Right ventricle myocardium superior (tissue), 1 donor: ENCODE data around the gene TLE5. TPM values are rescaled to one million over a fixed set of nuclear protein-coding genes. Genes with fewer than 3 reads are reported as not detected.
"Not testable (repeated sequence)": the region's sequence is repeated elsewhere in the genome, so short reads cannot be mapped to it uniquely, and the experiment has no call there.

Experiments used
- ATAC-seq: fragments of 200-7000 bp; cut with Tn5 transposase; one replicate; pipeline ENCODE4 v1.9.1; 2020; ENCODE audit warnings: mild to moderate bottlenecking; ENCODE audit not compliant: poor library complexity
- DNase-seq: peaks from one replicate; pipeline ENCODE4 v3.0.0-alpha.2; 2020
- intact Hi-C: fragments of 100-400 bp; cut with DNase I; formaldehyde crosslinking; loops from one replicate; pipeline ENCODE4 v1.11.2; 2022
- total RNA-seq: library from RNA; stranded (reverse); fragmentation: NEBNext Ultra II Directional; extraction: Animal tissue kit (Norgen Biotek cat#: 25700); gene quantifications from one replicate; pipeline ENCODE4 v1.2.1, GENCODE V29; 2021
- donor health status: DM: no; HTN: yes; CAD: no; lungs with severe emphysema.

TLE5 gene
- total RNA-seq, 1 donor from 2014 or later = 760 TPM

GRCh38 chr19:3053218-3053621, 9.1 kb downstream of the TLE5 start:
- ATAC-seq (no peak), DNase-seq (no peak)
- intact Hi-C loops = no loop called here

- ATAC-seq, DNase-seq, intact Hi-C loops: not testable (repeated sequence)
Measured at GRCh38 chr19:3050016-3050415, 12.3 kb downstream of the TLE5 start.

GRCh38 chr19:3049089-3049488, 13.2 kb downstream of the TLE5 start:
- intact Hi-C loops = no loop called here
- ATAC-seq = no peak
- DNase-seq = no peak

GRCh38 chr19:3048190-3048533, 14.1 kb downstream of the TLE5 start:
- no peak for ATAC-seq
- DNase-seq = no peak
- intact Hi-C loops = no loop called here

GRCh38 chr19:3047496-3048189, 14.7 kb downstream of the TLE5 start:
- intact Hi-C loops = no loop called here
- peak; percentile 90 for DNase-seq
- ATAC-seq = peak; percentile 77

GRCh38 chr19:3046698-3047495, 15.4 kb downstream of the TLE5 start:
- peak; percentile 36 for ATAC-seq
- intact Hi-C loops = no loop called here
- DNase-seq = peak; percentile 62

GRCh38 chr19:3045885-3046697, 16.2 kb downstream of the TLE5 start:
- ATAC-seq (peak; percentile 3), DNase-seq (no peak)
- intact Hi-C loops = no loop called here

- intact Hi-C loops = no loop called here
- no peak for ATAC-seq
- no peak for DNase-seq
Measured at GRCh38 chr19:3045191-3045590, 17.1 kb downstream of the TLE5 start.

- no peak for DNase-seq
- no peak for ATAC-seq
- intact Hi-C loops = no loop called here
Measured at GRCh38 chr19:3042621-3043267, 19.6 kb downstream of the TLE5 start.

GRCh38 chr19:3041761-3042620, 20.3 kb downstream of the TLE5 start:
- intact Hi-C loops = no loop called here
- DNase-seq = no peak
- ATAC-seq = no peak

- ATAC-seq = no peak
- DNase-seq = no peak
- intact Hi-C loops = no loop called here
Measured at GRCh38 chr19:3041327-3041726, 21.0 kb downstream of the TLE5 start.

- ATAC-seq (no peak), DNase-seq (no peak)
- intact Hi-C loops = no loop called here
Measured at GRCh38 chr19:3039641-3040077, 22.6 kb downstream of the TLE5 start.

GRCh38 chr19:3039125-3039524, 23.2 kb downstream of the TLE5 start:
- DNase-seq (no peak), ATAC-seq (no peak)
- intact Hi-C loops = no loop called here

- intact Hi-C loops = no loop called here
- ATAC-seq = no peak
- no peak for DNase-seq
Measured at GRCh38 chr19:3038214-3038613, 24.1 kb downstream of the TLE5 start.

- intact Hi-C loops, ATAC-seq: not testable (repeated sequence)
Measured at GRCh38 chr19:3036977-3037544, 25.2 kb downstream of the TLE5 start.

GRCh38 chr19:3036119-3036976, 25.9 kb downstream of the TLE5 start:
- intact Hi-C loops = no loop called here
- DNase-seq (peak; percentile 97), ATAC-seq (peak; percentile 93)

More at GRCh38 chr19:3036977-3037544, 25.2 kb downstream of the TLE5 start:
- DNase-seq = not testable (repeated sequence)
